Fibroblast of peridontal ligament (primary cell): ENCODE data around the gene TMEM52.

ENCODE experiments used
- DNase-seq: peaks from one replicate; pipeline ENCODE4 v3.0.0-alpha.2; 2010; ENCODE audit errors: extremely low read depth

Gene TMEM52

GRCh38 chr1:1926886-1927660 is 8.0 kb upstream of the TMEM52 start:
- DNase-seq, result no peak

DNA sequence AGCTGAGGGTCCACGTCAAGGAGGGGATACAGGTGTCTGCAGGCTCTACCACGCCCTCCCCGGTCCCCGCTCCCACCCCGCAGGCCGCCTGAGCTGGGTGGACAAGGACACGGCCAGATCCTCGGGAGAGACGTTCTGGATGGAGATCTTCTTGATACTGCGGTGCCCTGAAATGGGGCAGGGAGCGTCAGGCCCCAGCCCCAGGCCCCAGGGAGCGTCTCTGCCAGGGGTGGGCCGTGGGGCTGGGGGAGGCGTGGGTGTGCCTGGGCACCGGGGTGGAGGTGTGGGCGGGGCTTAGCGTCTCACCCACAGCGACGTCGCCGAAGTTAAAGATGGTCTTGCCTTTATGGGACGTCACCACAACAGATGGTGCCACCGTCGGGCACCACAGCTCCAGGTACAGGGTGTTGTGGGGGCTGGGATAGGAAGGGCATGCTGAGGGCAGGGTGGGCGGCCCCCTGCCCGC is 7.3 kb upstream of the TMEM52 start:
- no peak for DNase-seq

GRCh38 chr1:1925437-1926345 is 6.6 kb upstream of the TMEM52 start:
- no peak for DNase-seq

- no peak for DNase-seq
These were observed 5.8 kb upstream of the TMEM52 start for GRCh38 chr1:1924849-1925248.

DNA sequence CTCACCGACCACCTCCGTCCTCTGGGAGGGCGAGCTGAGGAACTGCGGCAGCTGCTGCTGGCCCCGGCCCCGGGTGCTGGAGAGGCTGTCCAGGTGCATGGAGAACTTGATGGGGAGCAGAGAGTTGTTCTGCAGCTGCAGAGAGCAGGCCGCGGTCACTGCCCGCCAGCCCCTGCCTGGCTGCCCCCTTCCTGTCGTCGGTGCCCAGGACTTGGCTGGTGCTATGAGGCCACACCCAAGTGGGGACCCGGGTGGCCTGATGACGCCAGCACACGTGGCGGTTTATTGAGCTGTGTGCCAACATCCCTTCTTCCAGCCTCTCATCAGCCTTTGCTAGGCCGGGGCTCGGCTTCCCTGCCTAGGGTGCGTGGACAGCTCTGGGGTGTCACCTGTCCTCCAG is 5.3 kb upstream of the TMEM52 start:
- no peak for DNase-seq

DNA sequence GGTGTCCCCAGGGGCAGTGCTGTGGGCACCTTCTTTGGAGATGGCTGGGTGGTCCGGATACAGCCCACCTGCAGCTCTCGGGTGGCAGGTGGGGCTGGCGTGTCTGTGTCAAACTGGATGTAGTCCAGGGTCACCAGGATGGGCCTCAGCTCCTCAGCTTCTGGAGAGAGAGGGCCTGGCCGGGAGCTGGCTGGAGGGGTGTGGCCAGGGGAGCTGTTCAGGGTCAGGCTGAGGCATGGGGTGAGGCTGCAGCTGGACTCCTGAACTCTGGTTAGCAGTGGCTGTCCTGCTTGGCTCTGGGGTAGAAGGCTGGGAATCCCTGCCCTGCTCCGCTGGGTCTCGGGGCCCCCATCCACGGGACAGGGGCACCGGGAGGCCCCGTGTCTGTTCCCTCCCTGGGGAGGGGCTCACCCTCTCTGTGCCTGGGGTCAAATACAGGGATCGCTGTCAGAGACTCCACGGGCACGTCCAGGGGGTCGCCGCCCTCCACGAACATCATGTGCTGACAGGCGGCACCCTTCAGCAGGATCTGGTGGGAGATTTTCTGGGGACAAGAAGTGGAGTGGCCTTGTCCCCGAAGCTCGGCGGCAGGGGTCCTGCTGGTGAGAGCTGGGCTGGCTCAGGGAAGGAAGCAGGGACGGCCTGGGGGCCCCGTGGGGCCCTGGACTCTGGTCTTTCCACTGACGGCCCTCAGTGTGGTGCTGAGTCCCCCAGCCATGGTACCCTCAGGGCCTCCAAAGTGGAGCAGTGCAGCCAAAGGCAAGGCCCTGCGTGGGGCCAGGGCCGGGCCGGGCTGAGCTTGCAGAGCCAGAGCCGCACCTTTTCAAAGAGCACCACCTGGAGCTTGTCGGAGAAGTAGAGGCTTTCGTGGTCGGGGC is 4.1 kb upstream of the TMEM52 start:
- no peak for DNase-seq

DNA sequence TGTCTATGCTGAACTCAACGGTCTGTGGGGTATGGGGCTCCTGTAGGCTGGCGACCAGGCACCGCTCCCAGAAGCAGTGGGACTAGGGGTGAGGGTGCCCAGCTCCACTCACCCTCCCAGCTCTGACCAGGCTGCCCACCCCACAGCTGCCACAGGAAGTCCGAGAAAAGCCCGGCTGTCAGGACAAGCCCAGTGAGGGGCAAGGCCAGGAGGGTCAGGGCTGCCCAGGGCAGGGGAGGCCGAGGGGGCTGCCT is 3.5 kb upstream of the TMEM52 start:
- DNase-seq, result no peak

- no peak for DNase-seq
These were observed 3.0 kb upstream of the TMEM52 start for GRCh38 chr1:1921901-1922701.

- DNase-seq, result no peak
These were observed 2.4 kb upstream of the TMEM52 start for GRCh38 chr1:1921459-1921862.

GRCh38 chr1:1920608-1921458 is 1.8 kb upstream of the TMEM52 start:
- no peak for DNase-seq

GRCh38 chr1:1920057-1920607 is 1.1 kb upstream of the TMEM52 start:
- no peak for DNase-seq

- DNase-seq, result peak; percentile 81
These were observed 401 bp upstream of the TMEM52 start for GRCh38 chr1:1919304-1920056.

DNA sequence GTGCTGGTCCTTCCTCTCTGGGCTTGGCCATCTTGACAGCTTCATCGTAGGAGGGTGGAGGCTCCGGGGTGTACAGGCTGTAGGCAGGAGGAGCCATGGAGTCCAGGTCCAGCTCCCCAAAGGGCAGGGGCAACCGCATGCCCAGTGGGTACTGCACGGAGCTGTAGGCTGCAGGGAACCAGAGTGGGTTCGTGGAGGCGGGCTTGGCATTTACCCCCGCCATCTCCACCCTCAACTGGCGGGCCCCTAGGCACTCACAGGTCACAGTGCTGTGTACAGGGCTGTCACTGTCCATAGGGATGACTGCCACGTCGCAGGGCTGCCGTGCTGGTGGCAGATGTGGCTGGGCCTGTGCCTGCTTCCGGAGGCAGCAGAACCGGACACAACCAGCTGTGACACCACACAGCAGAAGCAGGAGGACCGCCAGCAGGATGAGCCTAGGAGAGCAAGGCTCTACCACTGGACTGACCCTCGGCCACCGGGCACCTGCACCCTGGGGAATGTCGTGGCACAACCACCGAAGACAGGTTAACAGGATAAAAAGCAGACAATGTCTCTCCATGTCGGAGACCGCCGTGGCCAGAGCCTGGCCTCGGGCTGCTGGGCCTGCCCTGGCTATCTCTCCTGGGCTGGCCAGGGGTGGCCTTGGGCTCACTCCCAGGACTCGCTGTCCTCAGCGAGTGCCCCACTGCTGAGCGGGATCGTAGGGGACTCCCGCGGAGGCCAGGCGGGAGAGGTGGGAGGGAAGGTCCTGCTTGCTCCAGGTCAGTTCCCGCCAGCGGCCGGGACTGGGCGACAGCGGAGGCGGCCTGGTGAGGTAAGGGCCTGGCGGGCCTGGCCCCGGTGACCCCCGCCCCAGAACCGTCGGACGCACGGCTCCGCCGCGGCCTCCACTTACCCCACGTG is 831 bp downstream of the TMEM52 start:
- DNase-seq, result no peak

GRCh38 chr1:1917304-1917976 is 1.6 kb downstream of the TMEM52 start:
- DNase-seq, result no peak

DNA sequence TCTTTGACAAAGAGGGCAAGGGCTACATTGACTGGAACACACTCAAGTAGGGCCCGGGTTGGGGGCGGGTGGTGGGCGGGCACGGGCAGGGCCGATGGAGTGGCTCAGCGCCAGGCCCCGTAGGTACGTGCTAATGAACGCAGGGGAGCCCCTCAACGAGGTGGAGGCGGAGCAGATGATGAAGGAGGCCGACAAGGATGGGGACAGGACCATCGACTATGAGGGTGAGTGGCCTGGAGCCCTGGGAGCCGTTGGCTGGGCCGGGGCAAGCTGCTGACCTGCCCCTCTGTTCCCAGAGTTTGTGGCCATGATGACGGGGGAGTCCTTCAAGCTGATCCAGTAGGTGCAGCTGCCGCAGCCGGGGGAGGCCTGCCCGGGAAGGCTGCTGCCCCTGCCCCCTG is 2.2 kb downstream of the TMEM52 start:
- no peak for DNase-seq

DNA sequence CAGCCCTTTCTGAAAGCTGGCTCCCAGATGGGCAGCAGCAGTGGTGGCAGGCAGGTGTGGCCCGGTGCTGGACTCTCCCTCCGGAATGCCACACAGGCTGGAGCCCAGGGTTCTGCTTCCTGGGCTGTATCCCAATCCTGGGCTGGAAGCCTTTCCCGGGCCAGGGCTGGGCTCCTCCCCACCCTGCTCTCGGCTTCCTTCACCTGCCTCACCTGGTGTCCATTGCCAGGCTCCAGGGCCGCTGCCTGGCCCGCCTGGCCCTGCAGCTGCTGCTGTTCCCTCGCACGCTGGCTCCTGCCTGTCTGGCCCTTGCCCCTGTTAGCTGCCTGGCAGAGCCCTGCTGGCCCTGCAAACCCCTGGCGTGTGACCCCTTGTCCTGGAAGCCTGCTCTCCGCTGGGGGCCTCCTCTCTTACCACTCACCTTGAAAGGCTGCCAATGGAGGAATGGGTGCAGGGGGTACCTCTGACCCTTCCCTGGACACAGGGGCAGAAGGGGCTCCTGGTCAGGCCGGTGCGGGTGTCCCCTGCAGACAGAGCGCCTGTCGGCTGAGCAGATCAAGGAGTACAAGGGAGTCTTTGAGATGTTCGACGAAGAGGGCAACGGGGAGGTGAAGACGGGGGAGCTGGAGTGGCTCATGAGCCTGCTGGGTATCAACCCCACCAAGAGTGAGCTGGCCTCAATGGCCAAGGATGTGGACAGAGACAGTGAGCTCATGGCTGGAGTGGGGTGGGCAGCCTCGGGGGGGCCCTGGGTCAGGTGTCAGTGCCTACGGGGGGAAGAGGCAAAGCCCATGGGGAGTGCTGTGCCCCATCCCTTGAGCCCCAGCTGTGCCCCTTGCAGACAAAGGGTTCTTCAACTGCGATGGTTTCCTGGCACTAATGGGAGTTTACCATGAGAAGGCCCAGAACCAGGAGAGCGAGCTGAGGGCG is 2.9 kb downstream of the TMEM52 start:
- no peak for DNase-seq
